Mucosa of descending colon (tissue), 3 donors: ENCODE results near the gene PHETA2. TPM values are rescaled to one million over a fixed set of nuclear protein-coding genes. Genes with fewer than 3 reads are reported as not detected.

Experiments
- ATAC-seq: fragments of 200-7000 bp; cut with Tn5 transposase; one replicate; pipeline ENCODE4 v1.9.1; 2020; ENCODE audit warnings: mild to moderate bottlenecking, moderate library complexity
- DNase-seq, 3 donors: peaks; one replicate each; pipeline ENCODE4 v3.0.0-alpha.2; 2020
- H3K36me3 ChIP-seq: fragments of 200-600 bp; one replicate; pipeline ENCODE4 v1.8.0; 2021; ENCODE audit warnings: low read depth, mild to moderate bottlenecking
- H3K4me1 ChIP-seq: fragments of 200-600 bp; one replicate; pipeline ENCODE4 v1.8.0; 2021; ENCODE audit warnings: low read depth, mild to moderate bottlenecking
- H3K4me3 ChIP-seq: fragments of 200-600 bp; one replicate; pipeline ENCODE4 v1.8.0; 2021; ENCODE audit warnings: mild to moderate bottlenecking
- H3K9me3 ChIP-seq: fragments of 200-600 bp; one replicate; pipeline ENCODE4 v1.8.0; 2021; ENCODE audit warnings: mild to moderate bottlenecking
- intact Hi-C, 2 donors: fragments of 100-400 bp; cut with DNase I in 1 of 2; cut with micrococcal nuclease in 1 of 2; formaldehyde crosslinking; loops; one replicate each; pipeline versions ENCODE4 v1.11.0 to v1.11.1; 2022; cut with DNase I, micrococcal nuclease
- total RNA-seq, 3 donors: library from RNA; stranded (reverse); fragmentation: NEBNext Ultra II Directional in 2 of 3; extraction: Animal tissue kit (Norgen Biotek cat#: 25700) in 2 of 3; gene quantifications; one replicate each; pipeline versions ENCODE4 v1.2.1 to v1.2.4, GENCODE V29; 2021 to 2023
- TF ChIP-seq, protein P1 (sequence below): fragments of 200-600 bp; IDR thresholded peaks from one replicate; pipeline ENCODE4 v1.8.0; 2022; ENCODE audit warnings: antibody characterized with exemption, mild to moderate bottlenecking
- donor health status: DM: no; HTN: no; CAD: no; lungs with moderate emphysema.
- donor health status: DM: no; HTN: no; CAD: no.
- donor health status: DM: no; HTN: yes; CAD: no.

The PHETA2 gene
- total RNA-seq, 3 donors from 2014 or later, result 13.0 to 15.7 (median 13.5) TPM

GRCh38 chr22:42083119-42083518 lies 9.1 kb downstream of the PHETA2 start:
- H3K4me1 ChIP-seq, result peaks cover 19% of the 10 kb centered on the region

DNA sequence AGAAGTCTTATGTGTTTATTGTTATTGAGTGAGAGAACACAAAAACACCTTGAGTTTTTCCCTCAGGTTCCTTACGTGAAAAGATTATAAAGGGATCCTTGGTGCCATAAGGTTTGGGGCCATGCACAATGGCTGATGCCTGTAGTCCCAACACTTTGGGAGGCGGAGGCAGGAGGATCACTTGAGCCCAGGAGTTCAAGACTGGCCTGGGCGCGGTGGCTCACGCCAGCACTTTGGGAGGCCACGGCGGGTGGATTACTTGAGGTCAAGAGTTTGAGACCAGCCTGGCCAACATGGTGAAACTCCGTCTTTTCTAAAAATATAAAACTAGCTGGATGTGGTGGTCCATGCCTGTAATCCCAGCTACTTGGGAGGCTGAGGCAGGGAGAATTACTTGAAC lies 10.8 kb downstream of the PHETA2 start:
- no peak for DNase-seq

More at GRCh38 chr22:42083119-42083518, 9.1 kb downstream of the PHETA2 start:
- TF ChIP-seq, protein P1, sequence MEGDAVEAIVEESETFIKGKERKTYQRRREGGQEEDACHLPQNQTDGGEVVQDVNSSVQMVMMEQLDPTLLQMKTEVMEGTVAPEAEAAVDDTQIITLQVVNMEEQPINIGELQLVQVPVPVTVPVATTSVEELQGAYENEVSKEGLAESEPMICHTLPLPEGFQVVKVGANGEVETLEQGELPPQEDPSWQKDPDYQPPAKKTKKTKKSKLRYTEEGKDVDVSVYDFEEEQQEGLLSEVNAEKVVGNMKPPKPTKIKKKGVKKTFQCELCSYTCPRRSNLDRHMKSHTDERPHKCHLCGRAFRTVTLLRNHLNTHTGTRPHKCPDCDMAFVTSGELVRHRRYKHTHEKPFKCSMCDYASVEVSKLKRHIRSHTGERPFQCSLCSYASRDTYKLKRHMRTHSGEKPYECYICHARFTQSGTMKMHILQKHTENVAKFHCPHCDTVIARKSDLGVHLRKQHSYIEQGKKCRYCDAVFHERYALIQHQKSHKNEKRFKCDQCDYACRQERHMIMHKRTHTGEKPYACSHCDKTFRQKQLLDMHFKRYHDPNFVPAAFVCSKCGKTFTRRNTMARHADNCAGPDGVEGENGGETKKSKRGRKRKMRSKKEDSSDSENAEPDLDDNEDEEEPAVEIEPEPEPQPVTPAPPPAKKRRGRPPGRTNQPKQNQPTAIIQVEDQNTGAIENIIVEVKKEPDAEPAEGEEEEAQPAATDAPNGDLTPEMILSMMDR, result no peak
- intact Hi-C loops, result no loop called here
- H3K4me3 ChIP-seq, result no peak overlapping the region
- no peaks in the 10 kb centered on the region for H3K36me3 ChIP-seq
- no peaks in the 10 kb centered on the region for H3K9me3 ChIP-seq
- no peak for DNase-seq
- ATAC-seq, result no peak

DNA sequence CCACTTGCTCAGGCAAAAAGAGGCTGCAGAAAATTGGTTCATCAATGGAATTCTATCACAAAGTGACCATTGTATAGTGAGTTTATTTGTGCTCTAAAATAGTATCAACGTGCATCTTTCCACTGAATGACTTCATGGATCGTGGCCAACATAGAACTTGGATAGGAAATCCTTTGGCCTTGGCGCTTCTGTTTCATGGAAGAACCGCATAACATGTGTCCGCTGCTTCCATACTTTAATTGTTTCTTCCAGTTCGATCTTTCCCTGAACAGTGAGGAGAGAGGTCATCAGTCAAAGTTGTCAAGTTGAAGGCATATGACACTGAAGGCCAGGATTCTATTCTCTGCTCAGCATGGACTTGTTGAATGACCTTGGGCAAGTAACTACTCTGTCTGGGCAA lies 12.0 kb downstream of the PHETA2 start:
- ATAC-seq (no peak), DNase-seq (no peak)
- Histone ChIP-seq H3K36me3 (no peaks in the 10 kb centered on the region), H3K9me3 (no peaks in the 10 kb centered on the region), H3K4me3 (no peak overlapping the region), H3K4me1 (peaks cover 7% of the 10 kb centered on the region)
- intact Hi-C loops, result no loop called here
- TF ChIP-seq, protein P1, result no peak

More for the DNA sequence above, 10.8 kb downstream of the PHETA2 start:
- no peaks in the 10 kb centered on the region for H3K9me3 ChIP-seq
- TF ChIP-seq, protein P1, result no peak
- ATAC-seq, result no peak
- intact Hi-C loops, result no loop called here
- no peak overlapping the region for H3K4me3 ChIP-seq
- H3K36me3 ChIP-seq, result no peaks in the 10 kb centered on the region
- peaks cover 11% of the 10 kb centered on the region for H3K4me1 ChIP-seq

- Histone ChIP-seq H3K9me3 (no peaks in the 10 kb centered on the region), H3K36me3 (no peaks in the 10 kb centered on the region), H3K4me1 (peaks cover 8% of the 10 kb centered on the region), H3K4me3 (peak within 1 kb of the TSS; percentile 51)
- ATAC-seq (peak; percentile 97), DNase-seq (peak; percentile 98 to 99 (median 99))
- intact Hi-C loops, result loop anchor here in 1 of 2 donors (5.0 kb wide), 1 partner anchor 76 kb away; no protein-coding TSS in a partner anchor
- TF ChIP-seq, protein P1, result peak; percentile 82
Observed at GRCh38 chr22:42090596-42091454, 16.8 kb downstream of the PHETA2 start, which contains the start of gene NDUFA6. Gene NDUFA6 (minus strand): TSS chr22:42090772. CDS start chr22:42090744, 28 bp downstream.

DNA sequence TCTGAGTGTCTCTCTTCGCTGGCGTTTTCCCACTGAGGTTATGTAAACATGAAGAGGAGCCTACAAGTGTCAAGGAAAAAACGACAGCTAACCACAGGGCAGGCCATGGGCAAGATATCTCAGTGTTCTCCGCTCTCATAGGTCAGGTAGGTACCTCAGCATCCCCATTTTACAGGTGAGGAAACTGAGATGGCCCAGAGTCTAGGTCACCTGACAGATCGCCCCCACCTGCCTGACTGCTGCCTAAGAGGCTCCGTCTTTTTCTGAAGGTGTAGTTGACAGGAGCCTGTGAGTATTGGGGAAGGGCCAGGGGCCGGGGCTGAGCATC lies 17.4 kb downstream of the PHETA2 start:
- Histone ChIP-seq H3K36me3 (no peaks in the 10 kb centered on the region), H3K4me3 (no peak overlapping the region), H3K9me3 (no peaks in the 10 kb centered on the region), H3K4me1 (peaks cover 8% of the 10 kb centered on the region)
- TF ChIP-seq, protein P1, result no peak
- DNase-seq (no peak), ATAC-seq (peak; percentile 1)
- intact Hi-C loops, result loop anchor here in 1 of 2 donors (5.0 kb wide), 1 partner anchor 76 kb away; no protein-coding TSS in a partner anchor
